Measurements from ENCODE around the gene GATA1. TPM values are rescaled to one million over a fixed set of nuclear protein-coding genes. Genes with fewer than 3 reads are reported as not detected.

GATA1 gene
- total RNA-seq, 4 donors from 2014 or later = not detected

DNA sequence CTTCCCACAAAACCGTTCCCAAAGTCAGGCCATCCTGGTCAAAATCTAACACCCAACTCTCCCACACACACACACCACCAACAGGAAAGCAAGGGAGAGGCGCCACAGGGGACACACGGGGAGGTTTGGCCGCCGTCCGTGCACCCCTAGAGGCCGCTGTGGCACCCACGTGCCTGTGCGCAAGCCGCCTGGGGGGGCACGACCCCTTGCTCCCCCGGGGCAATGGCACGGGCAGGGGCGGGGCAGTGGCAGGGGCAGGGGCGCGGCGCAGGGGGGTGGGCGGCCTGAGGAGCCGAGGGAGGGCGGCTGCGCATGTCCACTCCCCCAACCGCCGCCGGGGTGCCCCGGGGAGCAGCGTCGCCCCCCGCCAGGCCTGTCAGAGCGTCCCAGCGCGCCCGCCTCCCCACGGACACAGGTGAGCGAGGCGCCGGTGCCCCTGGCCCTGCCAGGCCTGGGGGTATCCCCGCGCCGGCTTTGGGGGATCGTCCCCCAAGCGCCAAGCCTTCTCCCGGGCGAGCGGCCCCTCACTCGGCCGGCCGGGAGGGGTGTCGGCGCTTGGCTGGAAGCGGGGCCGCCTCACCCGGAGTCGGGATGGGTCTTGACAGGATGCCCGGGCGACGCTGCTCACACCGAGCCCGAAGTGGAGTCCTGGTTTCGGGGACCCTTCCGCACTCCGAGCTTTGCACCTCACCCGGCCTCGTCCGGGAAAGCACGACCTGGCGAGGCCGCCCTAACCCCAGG, 39.9 kb downstream of the GATA1 start, which contains the start of gene ERAS:
TSS of gene ERAS (plus strand) at position 379 of the 741 bp plus-strand sequence. CDS start 2,611 bp downstream, outside the sequence.
- H3K36me3 ChIP-seq = no peaks in the 10 kb centered on the region

DNA sequence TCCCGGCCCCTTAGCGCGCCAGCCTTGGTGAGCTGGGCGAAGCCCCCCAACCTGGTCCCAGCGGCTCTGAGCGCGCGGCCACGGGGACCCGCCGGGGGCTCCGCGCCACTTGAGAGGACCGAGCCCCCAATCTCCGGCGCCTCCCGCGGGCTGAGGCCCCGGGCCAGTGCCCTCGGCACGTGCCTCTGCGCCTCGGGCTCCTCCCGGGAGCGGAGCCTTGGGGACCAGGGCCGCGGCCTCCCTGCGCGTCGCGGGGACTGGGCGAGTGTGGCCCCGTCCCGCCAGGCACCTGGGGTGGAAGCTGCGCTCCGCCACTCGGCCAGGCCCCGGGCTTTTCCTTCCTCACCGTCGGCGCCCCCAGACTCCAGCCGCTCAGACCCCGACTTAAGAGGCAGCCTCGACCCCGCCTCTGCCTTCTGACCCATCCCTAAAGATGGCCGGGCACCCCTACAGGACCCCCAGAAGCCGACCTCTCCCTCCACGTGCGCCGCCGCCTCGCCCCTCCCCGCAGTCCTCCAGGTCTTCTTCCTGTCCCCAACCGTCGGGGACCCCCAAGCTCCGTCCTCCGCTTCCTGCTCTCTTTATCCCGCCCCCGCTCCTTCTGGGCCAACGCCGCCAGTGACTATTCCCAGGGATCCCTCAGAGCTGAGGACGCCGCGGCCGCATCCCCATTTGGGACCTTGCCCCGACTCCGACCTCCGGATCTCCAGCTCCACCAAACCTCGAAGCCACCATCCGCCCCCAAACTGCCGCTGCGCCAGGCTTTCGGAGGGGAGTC, 40.7 kb downstream of the GATA1 start:
- no peak overlapping the region for H3K27ac ChIP-seq
- no peaks in the 10 kb centered on the region for H3K27me3 ChIP-seq
- TF ChIP-seq, protein P1, sequence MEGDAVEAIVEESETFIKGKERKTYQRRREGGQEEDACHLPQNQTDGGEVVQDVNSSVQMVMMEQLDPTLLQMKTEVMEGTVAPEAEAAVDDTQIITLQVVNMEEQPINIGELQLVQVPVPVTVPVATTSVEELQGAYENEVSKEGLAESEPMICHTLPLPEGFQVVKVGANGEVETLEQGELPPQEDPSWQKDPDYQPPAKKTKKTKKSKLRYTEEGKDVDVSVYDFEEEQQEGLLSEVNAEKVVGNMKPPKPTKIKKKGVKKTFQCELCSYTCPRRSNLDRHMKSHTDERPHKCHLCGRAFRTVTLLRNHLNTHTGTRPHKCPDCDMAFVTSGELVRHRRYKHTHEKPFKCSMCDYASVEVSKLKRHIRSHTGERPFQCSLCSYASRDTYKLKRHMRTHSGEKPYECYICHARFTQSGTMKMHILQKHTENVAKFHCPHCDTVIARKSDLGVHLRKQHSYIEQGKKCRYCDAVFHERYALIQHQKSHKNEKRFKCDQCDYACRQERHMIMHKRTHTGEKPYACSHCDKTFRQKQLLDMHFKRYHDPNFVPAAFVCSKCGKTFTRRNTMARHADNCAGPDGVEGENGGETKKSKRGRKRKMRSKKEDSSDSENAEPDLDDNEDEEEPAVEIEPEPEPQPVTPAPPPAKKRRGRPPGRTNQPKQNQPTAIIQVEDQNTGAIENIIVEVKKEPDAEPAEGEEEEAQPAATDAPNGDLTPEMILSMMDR (IDR thresholded peaks at IDR 0.05) = no peak
- TF ChIP-seq POLR2A (IDR thresholded peaks at IDR 0.05) = no peak
- intact Hi-C loops (cut with DNase I) = no loop called here
- WGBS, 2 donors = 21 to 39% methylated on average over 12 to 28 of the region's 73 CpGs
- no peaks in the 10 kb centered on the region for H3K9me3 ChIP-seq
- H3K4me1 ChIP-seq = no peaks in the 10 kb centered on the region
- no peaks in the 10 kb centered on the region for H3K36me3 ChIP-seq
- no peak overlapping the region for H3K4me3 ChIP-seq (replicated peaks in 1 of 3)
- no peak for DNase-seq

More for the DNA sequence above, 39.9 kb downstream of the GATA1 start, which contains the start of gene ERAS:
- Histone ChIP-seq H3K27ac (no peak within 1 kb of the TSS), H3K9me3 (no peaks in the 10 kb centered on the region), H3K4me3 (replicated peaks in 1 of 3) (no peak within 1 kb of the TSS), H3K27me3 (no peaks in the 10 kb centered on the region), H3K4me1 (no peaks in the 10 kb centered on the region)
- WGBS, 2 donors = no CpG with 5 or more reads among the region's 67 CpGs
- TF ChIP-seq POLR2A (IDR thresholded peaks at IDR 0.05) = no peak
- TF ChIP-seq, protein P1 (IDR thresholded peaks at IDR 0.05) = no peak
- DNase-seq = no peak
- intact Hi-C loops (cut with DNase I) = no loop called here

DNA sequence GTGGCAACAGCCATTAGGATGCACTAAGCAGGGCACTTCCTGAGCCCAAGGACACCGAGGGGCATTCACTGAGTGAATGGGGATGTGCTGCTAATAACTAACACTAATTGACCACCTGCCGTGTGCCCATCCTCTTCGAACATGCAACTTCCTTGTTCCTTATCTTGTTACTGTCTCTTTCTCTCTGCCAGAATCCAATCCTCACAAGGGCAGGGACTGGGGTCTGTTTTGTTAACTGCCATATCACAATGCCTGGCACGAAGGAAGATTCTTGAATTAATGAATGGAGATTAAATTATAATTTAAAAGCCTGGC, 41.2 kb downstream of the GATA1 start:
- DNase-seq = no peak
- intact Hi-C loops (cut with DNase I) = no loop called here
- H3K4me1 ChIP-seq = no peaks in the 10 kb centered on the region
- no peak overlapping the region for H3K27ac ChIP-seq
- no peaks in the 10 kb centered on the region for H3K9me3 ChIP-seq
- 33 to 42% methylated on average over 4 of the region's 4 CpGs for WGBS, 2 donors
- TF ChIP-seq, protein P1 (IDR thresholded peaks at IDR 0.05) = no peak
- TF ChIP-seq POLR2A (IDR thresholded peaks at IDR 0.05) = no peak
- no peaks in the 10 kb centered on the region for H3K36me3 ChIP-seq
- no peaks in the 10 kb centered on the region for H3K27me3 ChIP-seq
- H3K4me3 ChIP-seq (replicated peaks in 1 of 3) = no peak overlapping the region

DNA sequence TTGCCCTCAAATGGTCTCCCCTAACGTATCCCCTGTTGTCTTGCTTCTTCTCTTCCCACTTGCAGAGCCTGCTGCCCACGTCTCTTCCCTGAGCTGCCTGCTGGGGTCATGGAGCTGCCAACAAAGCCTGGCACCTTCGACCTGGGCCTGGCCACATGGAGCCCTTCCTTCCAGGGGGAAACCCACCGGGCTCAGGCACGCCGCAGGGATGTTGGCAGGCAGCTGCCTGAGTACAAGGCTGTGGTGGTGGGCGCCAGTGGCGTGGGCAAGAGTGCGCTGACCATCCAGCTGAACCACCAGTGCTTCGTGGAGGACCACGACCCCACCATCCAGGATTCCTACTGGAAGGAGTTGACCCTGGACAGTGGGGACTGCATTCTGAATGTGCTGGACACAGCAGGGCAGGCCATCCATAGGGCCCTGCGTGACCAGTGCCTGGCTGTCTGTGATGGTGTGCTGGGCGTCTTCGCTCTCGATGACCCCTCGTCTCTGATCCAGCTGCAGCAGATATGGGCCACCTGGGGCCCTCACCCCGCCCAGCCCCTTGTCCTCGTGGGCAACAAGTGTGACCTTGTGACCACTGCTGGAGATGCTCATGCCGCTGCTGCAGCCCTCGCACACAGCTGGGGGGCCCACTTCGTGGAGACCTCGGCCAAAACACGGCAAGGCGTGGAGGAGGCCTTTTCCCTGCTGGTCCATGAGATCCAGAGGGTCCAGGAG, 42.8 kb downstream of the GATA1 start:
- TF ChIP-seq POLR2A (IDR thresholded peaks at IDR 0.05) = no peak
- TF ChIP-seq, protein P1 (IDR thresholded peaks at IDR 0.05) = no peak
- Histone ChIP-seq H3K4me1 (no peaks in the 10 kb centered on the region), H3K4me3 (replicated peaks in 1 of 3) (no peak overlapping the region), H3K27me3 (no peaks in the 10 kb centered on the region), H3K36me3 (no peaks in the 10 kb centered on the region), H3K9me3 (no peaks in the 10 kb centered on the region), H3K27ac (no peak overlapping the region)
- intact Hi-C loops (cut with DNase I) = no loop called here
- 84 to 88% methylated on average over 5 to 11 of the region's 24 CpGs for WGBS, 2 donors
- DNase-seq = no peak
